Tibial artery (tissue), 4 donors: ENCODE data around the gene RETREG1.

ENCODE experiments used
- DNase-seq, 2 donors: peaks; one replicate each; pipeline ENCODE4 v3.0.0-alpha.2; 2019
- H3K27ac ChIP-seq, 2 donors: fragments of 200-600 bp; sonication (generic) in 1 of 2; 1 replicate in 1 of 2; 2 replicates in 1 of 2; pipeline ENCODE4 v1.5.1; 2018 to 2019; ENCODE audit warnings: mild to moderate bottlenecking in 1 of 2
- H3K27me3 ChIP-seq, 2 donors: fragments of 200-600 bp; sonication (generic) in 1 of 2; one replicate each; pipeline versions ENCODE4 v1.5.1 to v1.6.0; 2016 to 2019
- H3K36me3 ChIP-seq, 3 donors: fragments of 200-600 bp; sonication (generic) in 2 of 3; one replicate each; pipeline ENCODE4 v1.5.1; 2016 to 2019; ENCODE audit warnings: mild to moderate bottlenecking in 2 of 3
- H3K4me1 ChIP-seq, 4 donors: fragments of 200-600 bp; sonication (generic) in 2 of 4; 1 replicate in 3 of 4; 2 replicates in 1 of 4; pipeline ENCODE4 v1.5.1; 2016 to 2019
- H3K4me3 ChIP-seq, 2 donors: fragments of 200-600 bp; sonication (generic) in 1 of 2; 1 replicate in 1 of 2; 2 replicates in 1 of 2; pipeline ENCODE4 v1.5.1; 2018 to 2019; ENCODE audit warnings: mild to moderate bottlenecking in 2 of 2
- H3K9me3 ChIP-seq, 3 donors: fragments of 200-600 bp; sonication (generic) in 1 of 3; one replicate each; pipeline ENCODE4 v1.5.1; 2016 to 2019
- intact Hi-C: fragments of 100-400 bp; cut with DNase I; formaldehyde crosslinking; loops from one replicate; pipeline ENCODE4 v1.15.0; 2023; ENCODE audit warnings: low total_unique reads
- TF ChIP-seq, protein P1 (sequence below), 2 experiments: fragments of 200-600 bp in 1 of 2; fragments of 450-650 bp in 1 of 2; IDR thresholded peaks; one replicate each; pipeline ENCODE4 v1.5.1; 2017 to 2019; ENCODE audit warnings: antibody characterized with exemption in 2 of 2, mild to moderate bottlenecking in 1 of 2, moderate library complexity in 1 of 2

RETREG1 gene

DNA sequence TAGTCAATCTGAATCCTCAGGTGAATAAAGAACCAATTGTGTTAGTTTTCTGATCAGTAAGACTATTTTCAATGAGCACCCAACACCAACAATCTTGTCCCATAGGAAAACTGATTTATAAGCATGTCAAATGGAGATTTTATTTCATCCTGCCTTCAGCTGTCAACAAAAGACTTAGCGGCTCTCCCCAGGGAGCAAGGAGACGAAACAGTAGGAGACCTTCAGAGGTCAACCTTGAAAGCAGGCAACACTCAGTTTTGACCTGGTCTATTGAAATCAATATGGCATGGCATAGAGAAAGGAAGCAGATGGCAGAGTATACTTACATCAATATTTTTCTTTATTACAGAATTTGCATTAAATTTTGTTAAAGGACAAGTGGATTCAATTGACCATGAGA lies 185.3 kb downstream of the RETREG1 start:
- H3K4me1 ChIP-seq: no peaks in the 10 kb centered on the region
- H3K27me3 ChIP-seq: peaks cover 0 to 10% of the 10 kb centered on the region in 2 donors
- DNase-seq: no peak
- no peaks in the 10 kb centered on the region for H3K36me3 ChIP-seq
- intact Hi-C loops: no loop called here
- no peak overlapping the region for H3K27ac ChIP-seq
- TF ChIP-seq, protein P1, sequence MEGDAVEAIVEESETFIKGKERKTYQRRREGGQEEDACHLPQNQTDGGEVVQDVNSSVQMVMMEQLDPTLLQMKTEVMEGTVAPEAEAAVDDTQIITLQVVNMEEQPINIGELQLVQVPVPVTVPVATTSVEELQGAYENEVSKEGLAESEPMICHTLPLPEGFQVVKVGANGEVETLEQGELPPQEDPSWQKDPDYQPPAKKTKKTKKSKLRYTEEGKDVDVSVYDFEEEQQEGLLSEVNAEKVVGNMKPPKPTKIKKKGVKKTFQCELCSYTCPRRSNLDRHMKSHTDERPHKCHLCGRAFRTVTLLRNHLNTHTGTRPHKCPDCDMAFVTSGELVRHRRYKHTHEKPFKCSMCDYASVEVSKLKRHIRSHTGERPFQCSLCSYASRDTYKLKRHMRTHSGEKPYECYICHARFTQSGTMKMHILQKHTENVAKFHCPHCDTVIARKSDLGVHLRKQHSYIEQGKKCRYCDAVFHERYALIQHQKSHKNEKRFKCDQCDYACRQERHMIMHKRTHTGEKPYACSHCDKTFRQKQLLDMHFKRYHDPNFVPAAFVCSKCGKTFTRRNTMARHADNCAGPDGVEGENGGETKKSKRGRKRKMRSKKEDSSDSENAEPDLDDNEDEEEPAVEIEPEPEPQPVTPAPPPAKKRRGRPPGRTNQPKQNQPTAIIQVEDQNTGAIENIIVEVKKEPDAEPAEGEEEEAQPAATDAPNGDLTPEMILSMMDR (IDR thresholded peaks at IDR 0.05): no peak
- H3K9me3 ChIP-seq: no peaks in the 10 kb centered on the region
- H3K4me3 ChIP-seq: no peak overlapping the region

DNA sequence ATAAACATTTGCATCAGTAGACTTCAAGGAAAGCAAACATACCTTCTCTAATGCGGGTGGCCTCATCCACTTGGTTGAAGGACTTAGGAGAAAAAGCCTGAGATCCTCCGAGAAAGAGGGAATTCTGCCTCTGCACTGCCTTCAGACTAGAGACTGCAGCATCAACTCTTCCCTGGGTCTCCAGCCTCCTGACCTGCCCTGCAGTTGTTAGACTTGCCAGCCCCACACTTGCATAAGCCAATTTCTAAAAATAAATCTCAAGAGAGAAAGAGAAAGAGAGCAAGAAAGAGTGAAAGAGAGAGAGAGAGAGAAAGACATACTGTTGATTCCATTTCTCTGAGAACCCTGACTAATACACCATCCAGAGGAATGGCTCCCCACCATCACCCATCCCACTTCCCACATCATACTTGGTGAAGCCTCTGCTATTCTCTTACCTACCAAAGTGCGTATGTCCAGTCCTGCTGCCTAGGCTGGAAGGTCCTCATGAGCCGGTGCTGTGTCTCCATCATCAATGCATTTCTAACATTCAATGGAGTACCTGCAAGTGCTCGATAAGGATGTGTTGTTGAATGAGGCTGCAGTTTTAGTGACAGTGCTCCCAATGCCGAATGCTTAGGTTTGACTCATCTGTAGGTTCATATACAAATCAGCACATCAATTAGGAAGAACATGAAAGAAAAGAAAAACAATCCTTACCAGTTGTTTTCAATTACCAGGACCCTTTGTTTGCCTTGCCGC lies 186.3 kb downstream of the RETREG1 start:
- no peak for DNase-seq
- intact Hi-C loops: no loop called here
- Histone ChIP-seq H3K4me3 (no peak overlapping the region), H3K27ac (no peak overlapping the region), H3K9me3 (no peaks in the 10 kb centered on the region), H3K36me3 (no peaks in the 10 kb centered on the region), H3K27me3 (peaks cover 0 to 8% of the 10 kb centered on the region in 2 donors), H3K4me1 (no peaks in the 10 kb centered on the region)
- TF ChIP-seq, protein P1 (IDR thresholded peaks at IDR 0.05): no peak

DNA sequence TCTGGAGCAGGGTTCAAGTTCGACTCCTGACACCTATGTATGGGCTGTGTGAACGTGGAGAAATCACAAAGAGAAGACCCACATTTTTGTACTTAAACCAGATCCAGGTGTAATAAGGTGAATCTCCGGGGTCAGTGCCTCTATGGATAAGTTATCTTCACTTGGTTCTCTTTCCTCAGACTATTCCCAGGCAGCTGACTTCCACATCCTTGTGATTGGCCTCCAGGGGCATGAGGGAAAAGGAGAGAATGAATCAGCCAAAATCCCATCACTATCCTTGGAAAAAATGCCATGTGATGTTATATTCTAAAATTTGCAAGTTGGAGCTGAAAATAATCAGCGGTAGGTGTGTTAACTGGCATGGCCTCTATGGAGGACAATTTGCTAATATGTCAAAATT lies 188.4 kb downstream of the RETREG1 start:
- Histone ChIP-seq H3K4me3 (no peak overlapping the region), H3K4me1 (no peaks in the 10 kb centered on the region), H3K27ac (no peak overlapping the region), H3K36me3 (no peaks in the 10 kb centered on the region), H3K9me3 (no peaks in the 10 kb centered on the region), H3K27me3 (peaks cover 0 to 8% of the 10 kb centered on the region in 2 donors)
- TF ChIP-seq, protein P1 (IDR thresholded peaks at IDR 0.05): no peak
- intact Hi-C loops: no loop called here
- DNase-seq: no peak

DNA sequence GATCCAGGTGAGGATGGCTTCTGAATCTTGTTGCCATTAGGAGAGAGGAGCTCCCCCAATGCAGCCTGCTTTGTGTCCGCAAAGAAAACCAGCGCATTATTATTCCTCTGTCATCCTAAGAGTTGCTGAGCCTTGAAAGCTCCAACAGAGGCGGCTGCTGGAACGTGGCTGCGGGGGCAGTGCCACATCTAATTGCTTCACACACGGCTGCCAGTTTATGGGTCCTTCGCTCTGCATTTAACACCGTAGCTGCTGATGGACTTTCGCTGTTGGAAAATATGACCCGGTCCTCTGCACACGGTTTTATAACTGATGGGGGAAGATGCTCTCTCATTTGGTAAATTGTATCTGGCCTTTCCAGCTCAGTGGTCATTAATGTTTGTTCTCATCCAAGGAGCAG lies 189.2 kb downstream of the RETREG1 start:
- TF ChIP-seq, protein P1 (IDR thresholded peaks at IDR 0.05): no peak
- Histone ChIP-seq H3K4me3 (no peak overlapping the region), H3K36me3 (no peaks in the 10 kb centered on the region), H3K27ac (no peak overlapping the region), H3K9me3 (no peaks in the 10 kb centered on the region), H3K27me3 (peaks cover 0 to 8% of the 10 kb centered on the region in 2 donors), H3K4me1 (no peaks in the 10 kb centered on the region)
- DNase-seq: no peak
- intact Hi-C loops: no loop called here
